ENCODE measurements around the gene MICAL2.

Gene MICAL2

GRCh38 chr11:12083380-12083779, 27.0 kb upstream of the MICAL2 start (continued):
- no peak for TF ChIP-seq TSHZ2 (CRISPR knock-in tag; IDR thresholded peaks at IDR 0.05)
- no peak for TF ChIP-seq ZNF565 (CRISPR knock-in tag; conservative IDR thresholded peaks at IDR 0.05; ENCODE audit: low read depth)
- no peak for TF ChIP-seq TOX (CRISPR knock-in tag; IDR thresholded peaks at IDR 0.05; ENCODE audit: borderline replicate concordance)

- TF ChIP-seq ZFP3 (CRISPR knock-in tag; IDR thresholded peaks at IDR 0.05), result no peak
- TF ChIP-seq CSRNP3 (CRISPR knock-in tag; IDR thresholded peaks at IDR 0.05), result no peak
- no peak for TF ChIP-seq ZNF70 (CRISPR knock-in tag; IDR thresholded peaks at IDR 0.05)
- no peak for TF ChIP-seq ISL1 (CRISPR knock-in tag; IDR thresholded peaks at IDR 0.05)
- ATAC-seq, result no peak
These were observed 26.1 kb upstream of the MICAL2 start for GRCh38 chr11:12084256-12084655.

GRCh38 chr11:12085371-12086251, 24.8 kb upstream of the MICAL2 start:
- no peak for TF ChIP-seq ISL1 (CRISPR knock-in tag; IDR thresholded peaks at IDR 0.05)
- no peak for TF ChIP-seq ZFP30 (CRISPR knock-in tag; IDR thresholded peaks at IDR 0.05)
- TF ChIP-seq CREB5 (CRISPR knock-in tag; IDR thresholded peaks at IDR 0.05; ENCODE audit: low read depth), result no peak
- no peak for TF ChIP-seq BACH2 (CRISPR knock-in tag; IDR thresholded peaks at IDR 0.05; ENCODE audit: borderline replicate concordance)
- no peak for TF ChIP-seq OSR1 (CRISPR knock-in tag; IDR thresholded peaks at IDR 0.05)
- no peak for TF ChIP-seq PPARA (CRISPR knock-in tag; IDR thresholded peaks at IDR 0.05; ENCODE audit: borderline replicate concordance)
- no peak for ATAC-seq

- ATAC-seq, result peak; percentile 75
These were observed 23.9 kb upstream of the MICAL2 start for GRCh38 chr11:12086271-12087074.

More at GRCh38 chr11:12086271-12087074, 23.9 kb upstream of the MICAL2 start:
- TF ChIP-seq ARNTL (CRISPR knock-in tag; IDR thresholded peaks at IDR 0.05; ENCODE audit: borderline replicate concordance, low read depth) (no peak), TCF4 (CRISPR knock-in tag; IDR thresholded peaks at IDR 0.05; ENCODE audit: borderline replicate concordance) (no peak), TOX (CRISPR knock-in tag; IDR thresholded peaks at IDR 0.05; ENCODE audit: borderline replicate concordance) (no peak), ZNF565 (CRISPR knock-in tag; conservative IDR thresholded peaks at IDR 0.05; ENCODE audit: low read depth) (no peak), RARB (CRISPR knock-in tag; IDR thresholded peaks at IDR 0.05) (no peak), ZC3H10 (CRISPR knock-in tag; IDR thresholded peaks at IDR 0.05) (0 out of 2 replicates have a peak, but pooled peaks have one; percentile 34), ISL1 (CRISPR knock-in tag; IDR thresholded peaks at IDR 0.05) (no peak), PATZ1 (CRISPR knock-in tag; IDR thresholded peaks at IDR 0.05; ENCODE audit: borderline replicate concordance) (no peak), CREB5 (CRISPR knock-in tag; IDR thresholded peaks at IDR 0.05; ENCODE audit: low read depth) (no peak), ZFP3 (CRISPR knock-in tag; IDR thresholded peaks at IDR 0.05) (peak; percentile 60; the same call in 1 of the 2 replicates), SNAI2 (CRISPR knock-in tag; IDR thresholded peaks at IDR 0.05) (no peak)
